ENCODE data around the gene LRFN2.

Gene LRFN2

GRCh38 chr6:40369891-40370290 lies 217.3 kb downstream of the LRFN2 start:
- TF ChIP-seq EZH2phosphoT487 (IDR thresholded peaks at IDR 0.05; ENCODE audit: borderline replicate concordance), result no peak
- TF ChIP-seq CTCF (conservative IDR thresholded peaks at IDR 0.05; ENCODE audit: low read length), result no peak
- peaks cover 8% of the 10 kb centered on the region for H3K4me1 ChIP-seq (ENCODE audit: insufficient read depth, low read length, poor library complexity, severe bottlenecking)
- H3K27me3 ChIP-seq (ENCODE audit: insufficient read depth, low read length, poor library complexity, severe bottlenecking), result no peaks in the 10 kb centered on the region
- H3K9me2 ChIP-seq (replicated peaks; ENCODE audit: low read depth, low read length), result no peaks in the 10 kb centered on the region
- no peaks in the 10 kb centered on the region; the same call in 1 of the 2 replicates for H3K9me3 ChIP-seq (ENCODE audit: insufficient read depth, low read depth, low read length)
- H3K9ac ChIP-seq (ENCODE audit: low read depth, low read length, poor library complexity, severe bottlenecking), result no peak overlapping the region
- H3F3A ChIP-seq (ENCODE audit: low read depth), result no peaks in the 10 kb centered on the region
- H4K20me1 ChIP-seq (ENCODE audit: insufficient read depth, low read length, poor library complexity, severe bottlenecking), result no peaks in the 10 kb centered on the region
- no peak overlapping the region for H3K4me2 ChIP-seq (ENCODE audit: low read depth, low read length, poor library complexity, severe bottlenecking)
- H3K36me3 ChIP-seq (ENCODE audit: insufficient read depth, low read length), result no peaks in the 10 kb centered on the region
- no peak overlapping the region for H2AFZ ChIP-seq (ENCODE audit: low read length)
- no peak overlapping the region for H3K4me3 ChIP-seq (ENCODE audit: low read length, poor library complexity, severe bottlenecking)
- no peaks in the 10 kb centered on the region for H3K79me2 ChIP-seq (ENCODE audit: insufficient read depth, low read length)

GRCh38 chr6:40369042-40369441 lies 218.1 kb downstream of the LRFN2 start:
- Histone ChIP-seq H3K27me3 (ENCODE audit: insufficient read depth, low read length, poor library complexity, severe bottlenecking) (no peaks in the 10 kb centered on the region), H3K4me3 (ENCODE audit: low read length, poor library complexity, severe bottlenecking) (no peak overlapping the region), H2AFZ (ENCODE audit: low read length) (no peak overlapping the region), H3K9ac (ENCODE audit: low read depth, low read length, poor library complexity, severe bottlenecking) (no peak overlapping the region), H3K36me3 (ENCODE audit: insufficient read depth, low read length) (no peaks in the 10 kb centered on the region), H3K9me3 (ENCODE audit: insufficient read depth, low read depth, low read length) (no peaks in the 10 kb centered on the region; the same call in 1 of the 2 replicates), H3K9me2 (replicated peaks; ENCODE audit: low read depth, low read length) (no peaks in the 10 kb centered on the region), H4K20me1 (ENCODE audit: insufficient read depth, low read length, poor library complexity, severe bottlenecking) (no peaks in the 10 kb centered on the region), H3F3A (ENCODE audit: low read depth) (no peaks in the 10 kb centered on the region), H3K79me2 (ENCODE audit: insufficient read depth, low read length) (no peaks in the 10 kb centered on the region), H3K4me2 (ENCODE audit: low read depth, low read length, poor library complexity, severe bottlenecking) (no peak overlapping the region), H3K4me1 (ENCODE audit: insufficient read depth, low read length, poor library complexity, severe bottlenecking) (peaks cover 8% of the 10 kb centered on the region)
- TF ChIP-seq CTCF (conservative IDR thresholded peaks at IDR 0.05; ENCODE audit: low read length), result no peak
- no peak for TF ChIP-seq EZH2phosphoT487 (IDR thresholded peaks at IDR 0.05; ENCODE audit: borderline replicate concordance)

- Histone ChIP-seq H3K9me3 (ENCODE audit: insufficient read depth, low read depth, low read length) (no peaks in the 10 kb centered on the region; the same call in 1 of the 2 replicates), H3K27me3 (ENCODE audit: insufficient read depth, low read length, poor library complexity, severe bottlenecking) (no peaks in the 10 kb centered on the region), H3K4me1 (ENCODE audit: insufficient read depth, low read length, poor library complexity, severe bottlenecking) (no peaks in the 10 kb centered on the region), H3K36me3 (ENCODE audit: insufficient read depth, low read length) (no peaks in the 10 kb centered on the region), H3K4me2 (ENCODE audit: low read depth, low read length, poor library complexity, severe bottlenecking) (no peak overlapping the region), H2AFZ (ENCODE audit: low read length) (no peak overlapping the region), H3K9ac (ENCODE audit: low read depth, low read length, poor library complexity, severe bottlenecking) (no peak overlapping the region), H3F3A (ENCODE audit: low read depth) (no peaks in the 10 kb centered on the region), H3K79me2 (ENCODE audit: insufficient read depth, low read length) (no peaks in the 10 kb centered on the region), H3K4me3 (ENCODE audit: low read length, poor library complexity, severe bottlenecking) (no peak overlapping the region), H3K9me2 (replicated peaks; ENCODE audit: low read depth, low read length) (no peaks in the 10 kb centered on the region), H4K20me1 (ENCODE audit: insufficient read depth, low read length, poor library complexity, severe bottlenecking) (no peaks in the 10 kb centered on the region)
- TF ChIP-seq CTCF (conservative IDR thresholded peaks at IDR 0.05; ENCODE audit: low read length), result no peak
- no peak for TF ChIP-seq EZH2phosphoT487 (IDR thresholded peaks at IDR 0.05; ENCODE audit: borderline replicate concordance)
These were observed 224.3 kb downstream of the LRFN2 start for GRCh38 chr6:40362859-40363258.

Data from Loucy (cell line).